HG02852 (cell line): ENCODE measurements around the gene PTPRG.

Experiments
- ATAC-seq: cut with Tn5 transposase; IDR thresholded peaks from one replicate; pipeline ENCODE4 v1.9.1; 2021; ENCODE audit warnings: mild to moderate bottlenecking, moderate library complexity; ENCODE audit not compliant: unreplicated experiment

PTPRG gene

DNA sequence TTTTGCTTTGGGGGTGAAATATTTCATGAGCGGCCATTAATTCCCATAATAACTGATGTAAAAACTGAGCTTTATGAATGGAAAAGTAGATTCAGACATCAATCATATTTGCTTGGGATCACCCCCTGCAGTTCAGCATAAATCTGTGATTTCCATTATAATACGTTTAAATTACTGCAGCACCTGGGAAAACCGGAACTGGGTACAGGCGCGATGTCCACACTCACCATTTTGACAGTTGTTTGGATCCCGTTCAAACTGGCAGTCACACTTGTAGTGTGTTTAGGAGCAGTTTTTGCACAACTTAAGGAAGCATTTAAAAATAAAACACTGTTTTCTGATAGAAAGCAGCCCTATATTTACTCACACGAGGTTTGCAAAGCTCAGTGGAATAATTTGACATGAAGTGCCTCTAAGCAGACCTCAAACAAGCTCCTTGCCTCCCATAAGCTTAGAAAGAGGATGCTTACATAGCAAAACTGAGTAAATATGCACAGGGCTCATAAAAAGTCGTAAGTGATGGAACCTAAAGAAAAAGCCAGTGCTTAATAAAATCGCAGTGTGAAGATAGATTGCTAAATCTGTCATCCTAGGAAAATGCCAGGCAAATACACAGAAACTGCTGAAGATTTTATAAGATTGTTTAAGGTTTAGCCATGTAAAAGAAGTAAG lies 377.6 kb downstream of the PTPRG start:
- no peak for ATAC-seq

DNA sequence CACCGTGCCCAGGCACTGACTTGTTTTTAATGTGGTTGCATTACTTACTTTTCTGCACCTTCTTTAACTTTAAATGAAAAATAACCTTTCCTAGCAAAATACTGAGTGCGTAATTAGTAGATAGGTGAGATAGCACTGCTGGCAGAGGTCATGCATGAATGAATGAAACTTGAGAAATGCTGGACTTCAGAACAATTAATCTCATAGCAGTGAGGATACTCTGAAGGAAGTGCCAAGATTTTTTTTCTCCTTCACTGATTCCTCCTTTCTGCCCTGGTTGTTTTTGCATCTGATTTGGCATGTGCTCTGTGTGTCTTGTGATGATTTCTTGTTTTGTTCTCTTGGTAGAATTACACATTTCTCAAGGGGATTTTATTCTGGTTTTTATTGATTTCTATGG lies 378.9 kb downstream of the PTPRG start:
- ATAC-seq = no peak

DNA sequence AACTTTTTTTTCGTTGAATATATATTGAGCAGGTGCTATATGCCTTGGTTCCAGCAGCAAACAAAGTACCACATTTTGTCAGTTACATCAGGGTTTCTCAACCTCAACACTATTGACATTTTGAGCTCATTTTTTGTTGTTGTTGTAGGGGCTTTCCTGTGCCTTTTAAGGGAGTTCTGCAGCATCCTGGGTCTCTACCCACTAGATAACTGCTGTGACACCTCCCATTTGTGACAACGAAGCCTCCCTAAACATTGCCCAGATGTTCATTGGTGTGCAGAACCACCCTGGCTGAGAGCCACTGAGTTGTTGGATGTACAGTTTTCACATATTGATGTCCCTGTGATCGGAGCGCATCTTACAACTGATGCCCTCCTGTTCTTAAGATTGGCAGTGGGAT lies 382.6 kb downstream of the PTPRG start:
- no peak for ATAC-seq

- no peak for ATAC-seq
Measured at GRCh38 chr3:61944726-61945125, 383.4 kb downstream of the PTPRG start.

- no peak for ATAC-seq
Measured at GRCh38 chr3:61945657-61946056, 384.3 kb downstream of the PTPRG start.

DNA sequence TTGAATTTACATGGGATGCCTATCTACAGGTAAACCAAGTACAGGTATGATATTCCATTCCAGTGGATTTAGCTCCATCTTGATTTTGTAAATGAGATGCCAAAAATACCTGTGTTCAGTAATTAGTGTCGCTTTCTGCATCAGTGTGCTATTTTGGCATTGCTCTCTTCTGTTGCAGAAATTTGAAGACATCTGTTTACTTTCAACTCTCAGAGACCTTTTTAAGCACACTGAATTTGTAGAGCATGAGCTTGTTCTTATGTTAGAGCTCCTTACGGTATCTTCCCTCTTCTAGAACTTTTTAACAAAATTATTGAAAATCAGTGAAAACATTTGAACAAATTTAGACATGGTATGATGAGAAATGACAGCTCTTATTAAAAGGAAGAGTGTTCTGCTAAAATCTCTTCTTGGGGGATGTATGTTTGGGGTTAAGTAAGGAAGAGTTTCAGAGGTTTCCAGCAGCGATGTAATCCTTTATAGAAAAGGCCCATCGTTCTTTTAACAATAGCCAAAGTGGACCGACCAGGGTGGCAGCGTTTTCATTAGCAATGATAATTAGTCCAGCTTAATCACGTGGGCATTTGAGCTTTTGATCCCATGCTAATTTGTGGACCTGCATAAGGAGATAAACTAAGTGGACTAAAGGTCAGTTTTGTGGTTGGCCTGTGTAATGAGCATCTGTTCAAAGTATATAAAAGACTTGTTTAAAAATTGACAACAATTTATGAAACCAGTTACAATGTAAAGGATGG lies 385.4 kb downstream of the PTPRG start:
- ATAC-seq = no peak

DNA sequence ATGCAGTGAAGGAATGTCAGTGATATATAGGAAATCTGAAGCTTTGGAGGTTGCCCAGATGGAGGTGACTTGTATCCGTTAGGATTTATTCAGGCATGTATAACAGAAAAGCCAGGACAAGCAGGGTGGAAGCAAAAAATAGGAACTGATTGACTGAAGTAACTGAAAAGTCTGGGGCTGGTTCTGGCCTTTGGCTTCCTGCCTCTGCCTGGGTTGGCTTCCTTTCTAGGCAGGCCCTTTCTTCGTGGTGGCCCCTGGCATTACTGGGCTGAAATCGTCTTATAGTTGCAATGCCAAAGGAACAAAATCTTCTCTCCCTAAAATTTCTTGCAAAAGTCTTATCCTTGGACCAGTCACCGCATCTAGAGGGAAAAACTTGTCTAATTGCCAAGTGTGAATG lies 386.1 kb downstream of the PTPRG start:
- no peak for ATAC-seq

DNA sequence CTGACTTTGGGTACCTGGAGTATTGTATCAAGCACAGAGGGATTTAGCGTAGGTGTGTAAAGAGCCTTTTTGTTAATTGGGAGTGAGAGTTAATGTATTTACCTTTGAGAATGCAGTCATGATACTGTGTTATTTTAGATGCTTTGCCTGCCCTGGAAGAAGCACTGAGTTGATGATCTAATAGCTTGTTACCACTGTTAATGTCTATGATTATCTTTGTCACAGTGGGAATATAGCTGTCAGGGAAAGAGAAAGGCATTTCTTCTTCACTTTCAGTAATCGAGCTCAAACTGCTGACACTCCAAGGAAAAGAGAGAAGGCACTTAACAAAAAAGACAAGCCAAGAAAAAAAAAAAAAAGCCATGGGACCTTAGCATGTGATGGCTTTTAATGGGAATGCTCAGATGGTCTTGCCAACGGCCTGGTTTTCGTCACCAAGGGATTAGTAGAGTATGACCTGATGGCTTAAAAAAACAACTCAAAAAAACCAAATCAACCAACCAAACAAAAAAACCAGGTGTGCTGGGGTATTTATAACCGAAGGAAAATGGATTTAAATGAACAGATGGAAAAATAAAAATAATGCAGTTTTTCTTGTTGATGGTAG lies 387.4 kb downstream of the PTPRG start:
- no peak for ATAC-seq

GRCh38 chr3:61954097-61954540 lies 392.7 kb downstream of the PTPRG start:
- ATAC-seq = no peak

DNA sequence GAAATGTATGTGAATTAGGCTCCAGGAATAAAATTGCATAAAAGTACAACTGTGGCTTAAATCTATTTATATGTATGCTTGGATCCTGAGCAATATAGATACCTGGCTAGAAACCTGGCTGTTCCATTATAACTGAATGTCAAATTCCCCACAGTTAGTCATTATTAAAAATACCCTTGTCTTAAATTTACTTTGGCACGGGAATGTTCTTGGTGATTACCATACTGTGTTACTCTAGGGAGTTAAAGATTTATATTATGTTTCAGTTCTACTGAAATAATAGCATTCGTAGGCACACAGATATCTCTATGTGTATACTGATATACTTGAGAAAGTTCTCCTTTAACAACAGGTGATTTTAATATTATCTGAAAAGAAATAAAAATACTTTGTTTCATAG lies 394.1 kb downstream of the PTPRG start:
- ATAC-seq = no peak

DNA sequence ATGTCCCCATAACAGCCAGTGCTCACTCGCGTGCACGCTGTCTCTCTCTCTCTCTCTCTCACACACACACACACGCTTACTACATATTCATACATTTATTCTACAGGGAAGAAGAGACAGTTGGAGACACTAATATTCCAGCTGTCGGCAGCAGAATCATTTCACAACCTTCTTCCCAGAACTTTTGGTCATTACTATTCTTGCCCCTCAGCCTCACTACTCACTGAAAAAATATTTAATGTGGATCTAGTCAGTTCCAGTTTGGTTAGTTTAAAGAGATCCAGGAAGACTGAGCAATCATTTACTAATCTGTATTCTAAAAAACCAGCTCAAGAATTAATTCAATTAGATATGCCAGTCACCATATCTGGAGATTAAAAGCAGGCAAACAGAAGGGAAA lies 394.9 kb downstream of the PTPRG start:
- no peak for ATAC-seq

- ATAC-seq = no peak
Measured at GRCh38 chr3:61957259-61957658, 395.9 kb downstream of the PTPRG start.

GRCh38 chr3:61960976-61961375 lies 399.6 kb downstream of the PTPRG start:
- no peak for ATAC-seq

DNA sequence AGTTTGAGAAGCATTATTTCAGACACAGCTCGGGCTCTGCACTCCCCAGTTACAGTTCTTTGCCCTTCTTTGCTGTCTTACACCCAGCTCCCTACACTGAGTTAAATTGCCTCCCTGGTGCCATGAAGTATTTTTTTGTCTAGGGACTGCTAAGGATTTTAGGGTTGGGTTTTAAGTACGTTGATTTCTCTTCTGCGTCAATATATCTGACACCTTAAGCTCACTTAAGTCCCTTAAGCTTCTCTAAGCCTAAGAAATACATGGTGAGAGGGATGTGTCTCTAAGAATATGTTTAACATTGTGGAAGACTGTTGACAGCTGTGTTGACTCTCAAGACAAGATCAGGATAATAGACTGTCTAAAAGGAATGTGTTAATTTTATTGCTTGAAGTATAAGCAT lies 400.5 kb downstream of the PTPRG start:
- no peak for ATAC-seq

DNA sequence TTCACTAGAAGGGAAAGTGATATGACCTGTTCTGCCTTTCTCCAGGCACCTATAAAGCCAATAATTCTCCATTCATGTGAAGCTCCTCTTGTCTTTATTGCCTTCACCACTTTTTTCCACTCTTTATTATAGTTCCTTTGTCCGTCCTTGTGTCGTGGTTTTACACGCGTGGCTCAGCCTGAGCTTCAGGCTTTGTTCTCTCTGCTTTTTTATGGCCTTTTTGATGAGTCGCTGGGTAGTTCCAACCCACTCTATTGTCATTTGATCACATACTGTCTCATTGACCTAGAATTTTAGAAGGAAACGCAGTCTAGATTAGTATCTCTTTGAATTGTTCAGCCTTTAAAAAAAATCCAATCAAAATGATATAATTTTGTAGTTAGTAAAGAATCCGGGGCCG lies 403.2 kb downstream of the PTPRG start:
- no peak for ATAC-seq

DNA sequence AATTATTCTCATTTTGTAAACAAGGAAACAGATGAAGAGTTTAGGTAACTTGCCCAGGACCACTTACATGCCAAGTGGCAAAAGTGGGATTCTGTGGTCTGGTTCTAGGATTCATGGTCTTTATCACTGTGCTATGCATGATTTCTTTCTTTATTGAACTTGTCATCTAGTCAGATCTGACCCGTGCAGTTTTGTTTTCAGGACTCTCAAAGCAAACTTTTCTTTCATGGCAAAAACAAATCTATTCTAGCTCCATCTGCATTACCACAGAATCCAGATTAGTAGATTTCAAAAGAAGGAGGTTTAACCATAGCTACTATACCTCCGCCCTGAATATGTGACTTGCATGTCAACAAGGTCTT lies 404.4 kb downstream of the PTPRG start:
- no peak for ATAC-seq

DNA sequence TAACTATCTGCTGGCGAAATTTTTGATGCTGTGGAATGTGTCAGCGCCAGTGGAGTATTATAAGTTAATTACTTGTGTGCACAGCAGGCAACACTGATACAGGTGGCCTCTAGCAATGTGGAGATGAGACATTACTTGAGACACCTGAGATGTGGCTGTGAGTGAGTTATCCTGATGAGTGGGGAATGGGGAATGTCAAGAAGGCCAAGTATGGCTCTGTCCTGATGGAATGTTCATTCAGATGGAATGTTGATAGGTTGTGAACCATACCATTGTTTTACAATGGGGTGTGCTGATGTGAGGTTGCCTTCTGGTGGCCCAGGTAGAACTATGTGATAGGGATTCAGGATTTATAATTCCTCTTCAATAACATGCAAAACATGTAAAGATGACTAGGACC lies 404.8 kb downstream of the PTPRG start:
- ATAC-seq = no peak

DNA sequence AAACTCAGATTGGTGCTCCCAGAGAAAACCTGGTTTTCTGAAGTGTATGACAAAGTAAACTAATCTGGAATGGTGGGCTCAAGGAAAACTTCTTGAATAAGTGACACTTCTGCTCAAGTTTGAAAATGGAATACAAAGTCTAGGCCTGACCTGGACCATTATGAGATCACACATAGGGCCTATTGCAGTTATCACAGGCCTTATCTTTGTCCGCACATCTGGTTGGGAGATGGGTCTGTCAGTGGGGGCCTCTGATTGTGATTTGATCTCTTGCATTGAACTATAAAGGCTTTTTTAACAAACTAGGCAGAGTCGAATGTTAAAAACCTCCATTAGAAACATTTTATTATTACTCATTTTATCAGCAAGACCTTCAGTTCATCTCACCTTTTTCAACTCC lies 405.6 kb downstream of the PTPRG start:
- no peak for ATAC-seq

DNA sequence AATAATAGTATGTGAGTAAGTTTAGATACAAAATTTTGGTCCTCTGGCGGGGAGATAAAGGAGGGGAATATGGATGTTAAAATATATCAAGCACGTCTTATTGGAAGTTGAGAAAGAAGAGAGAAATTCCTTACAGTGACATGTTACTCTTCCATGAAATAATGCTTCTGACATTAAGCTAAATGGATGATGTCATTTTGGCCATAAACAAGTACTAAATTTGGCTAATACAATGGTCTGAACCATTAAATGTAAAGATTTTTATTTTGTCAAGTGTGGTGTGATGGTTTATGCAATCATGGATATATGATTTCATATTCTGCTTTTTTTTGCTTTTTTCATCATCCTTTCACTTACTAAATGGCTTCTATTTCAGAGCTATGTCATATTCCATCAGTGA lies 406.6 kb downstream of the PTPRG start:
- ATAC-seq = no peak

DNA sequence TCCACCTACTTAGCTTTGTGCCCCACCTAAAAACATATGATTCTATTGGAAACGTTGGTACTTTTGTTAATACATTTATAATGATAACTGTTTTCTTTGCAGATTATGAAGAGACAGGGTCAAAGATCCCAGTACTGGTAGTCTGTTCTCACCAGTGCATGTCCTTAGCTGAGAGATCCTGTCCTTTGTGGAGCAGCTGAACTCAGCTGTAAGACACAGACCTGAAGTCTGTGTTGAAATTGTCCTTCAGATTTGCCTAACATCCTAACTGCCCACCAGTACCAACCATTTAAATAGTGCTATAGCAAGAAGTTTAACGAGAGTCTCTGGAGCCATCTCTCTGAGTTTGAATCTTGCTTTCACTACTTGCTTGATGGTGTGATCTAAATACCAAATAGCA lies 413.3 kb downstream of the PTPRG start:
- ATAC-seq = no peak

DNA sequence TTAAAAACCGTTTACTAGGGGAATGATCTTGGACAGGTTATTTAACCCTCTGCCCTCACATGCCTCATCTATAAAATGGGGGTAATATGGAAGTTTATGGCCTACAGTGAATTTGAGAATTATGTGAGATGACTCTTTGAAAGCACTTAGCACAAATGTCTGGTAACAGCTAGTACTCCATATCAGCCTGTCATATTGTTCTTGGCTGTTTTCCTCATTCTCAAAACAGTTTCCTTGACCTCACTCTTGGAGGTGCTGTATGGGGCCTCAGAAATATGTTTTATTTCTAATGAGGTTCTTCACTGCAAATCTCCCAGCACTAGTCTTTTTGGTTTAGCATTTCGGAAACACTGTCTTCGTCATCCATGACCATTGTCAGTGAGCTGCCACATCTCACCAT lies 413.8 kb downstream of the PTPRG start:
- no peak for ATAC-seq

DNA sequence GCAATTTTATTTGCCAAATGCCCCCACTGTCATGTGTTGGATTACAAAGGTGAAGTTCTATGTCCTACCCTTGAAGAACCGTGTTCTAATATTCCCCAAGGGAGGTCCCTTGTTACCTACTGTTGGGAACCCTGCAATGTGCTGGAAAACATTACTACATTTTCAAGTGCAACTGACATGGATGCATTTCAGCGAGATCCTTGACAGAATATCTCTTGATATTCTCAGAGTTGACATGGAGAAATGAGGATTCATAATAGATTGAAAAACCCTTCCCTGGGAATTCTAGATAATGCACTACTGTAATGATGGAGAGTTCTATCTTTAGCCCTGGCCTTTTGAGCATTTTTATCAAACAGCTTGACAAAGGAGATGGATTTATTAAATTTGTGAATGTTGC lies 414.6 kb downstream of the PTPRG start:
- ATAC-seq = no peak
